SIG-M5 (cell line): ENCODE results near the gene NPY2R.

Experiments
- DNase-seq: peaks from one replicate; lab custom pipeline; 2025; lab: John Stamatoyannopoulos, UW

The NPY2R gene

GRCh38 chr4:155249016-155249566 is 40.7 kb downstream of the NPY2R start:
- no peak for DNase-seq

DNA sequence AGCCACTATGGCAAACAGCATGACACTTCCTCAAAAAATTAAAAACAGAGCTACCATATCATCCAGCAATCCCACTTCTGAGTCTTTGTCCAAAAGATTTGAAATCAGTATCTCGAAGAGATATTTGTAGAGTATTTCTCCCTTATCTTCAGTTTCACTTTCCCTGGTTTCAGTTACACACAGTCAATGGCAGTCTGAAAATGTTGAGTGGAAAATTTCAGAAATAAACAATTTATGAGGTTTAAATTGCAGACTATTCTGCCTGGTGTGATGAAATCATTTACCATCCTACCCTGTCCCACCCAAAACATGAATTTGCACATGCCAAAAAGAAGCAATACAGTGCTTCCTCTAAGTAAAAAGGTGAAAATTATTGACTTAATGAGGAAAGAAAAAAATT is 43.9 kb downstream of the NPY2R start:
- DNase-seq, result no peak

DNA sequence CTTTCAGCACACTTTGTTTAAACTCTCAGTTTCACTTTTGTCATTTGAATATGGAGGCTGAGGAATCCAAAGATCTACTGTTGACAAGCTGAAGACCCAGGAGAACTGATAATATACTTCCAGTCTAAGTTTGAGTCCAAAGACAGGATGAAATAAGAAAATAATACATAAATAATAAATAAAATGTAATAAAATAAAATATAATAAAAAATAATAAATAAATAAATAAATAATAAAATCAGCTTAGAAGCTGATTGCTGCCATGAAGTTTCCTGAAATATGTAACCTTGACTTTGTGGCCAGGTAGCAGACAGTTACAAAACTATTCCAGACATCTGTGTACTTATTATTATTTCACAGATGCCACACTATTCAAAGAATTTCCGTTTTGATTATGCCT is 55.0 kb downstream of the NPY2R start:
- no peak for DNase-seq

DNA sequence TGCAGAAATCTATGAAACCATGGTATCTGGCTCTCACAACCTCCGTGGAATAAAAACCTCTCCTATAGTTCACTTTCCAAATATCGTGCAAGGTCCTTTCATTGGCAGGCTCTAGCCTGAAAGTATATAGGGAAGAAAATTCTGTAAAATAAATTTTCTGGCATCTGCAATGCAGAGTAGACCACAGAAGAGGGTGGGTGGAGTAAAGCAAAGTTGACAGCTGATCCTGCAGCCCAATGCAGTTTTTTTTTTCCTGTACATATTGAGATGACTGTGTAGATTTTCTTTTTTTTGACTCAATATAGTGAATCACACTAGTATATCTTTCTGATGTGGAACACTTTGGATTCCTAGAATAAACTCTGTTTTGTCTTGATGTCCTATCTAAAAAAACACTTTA is 56.7 kb downstream of the NPY2R start:
- DNase-seq, result no peak
